ENCODE measurements around the gene SLC23A2. TPM values are rescaled to one million over a fixed set of nuclear protein-coding genes. Genes with fewer than 3 reads are reported as not detected.

Gene SLC23A2
- polyA plus RNA-seq, 1 donor from 2014 or later, result 38.3 TPM

GRCh38 chr20:4812216-4812615, 189.1 kb downstream of the SLC23A2 start:
- Histone ChIP-seq H3K4me3 (ENCODE audit: low read length) (no peak overlapping the region), H3F3A (ENCODE audit: insufficient read depth, low read length, poor library complexity, severe bottlenecking) (no peaks in the 10 kb centered on the region), H4K20me1 (ENCODE audit: insufficient read depth) (no peaks in the 10 kb centered on the region), H3K27ac (ENCODE audit: low read length) (no peak overlapping the region), H3K27me3 (ENCODE audit: insufficient read depth, low read depth, low read length) (no peaks in the 10 kb centered on the region), H3K9me3 (ENCODE audit: low read length) (no peaks in the 10 kb centered on the region), H3K4me2 (ENCODE audit: low read length) (no peak overlapping the region), H2AFZ (ENCODE audit: low read depth, low read length) (no peak overlapping the region), H3K9me2 (ENCODE audit: insufficient read depth, low read length) (no peaks in the 10 kb centered on the region), H3K79me2 (replicated peaks; ENCODE audit: insufficient read depth, low read length) (no peaks in the 10 kb centered on the region), H3K9ac (ENCODE audit: low read length) (no peak overlapping the region), H3K36me3 (ENCODE audit: insufficient read depth, low read length) (no peaks in the 10 kb centered on the region)
- TF ChIP-seq TAF1 (IDR thresholded peaks at IDR 0.05; ENCODE audit: low read depth) (no peak), CTCF (IDR thresholded peaks at IDR 0.05; ENCODE audit: poor library complexity, severe bottlenecking) (no peak), SMC3 (conservative IDR thresholded peaks at IDR 0.05; ENCODE audit: poor library complexity) (no peak), POLR2AphosphoS5 (IDR thresholded peaks at IDR 0.05) (no peak), MXI1 (conservative IDR thresholded peaks at IDR 0.05; ENCODE audit: poor library complexity, severe bottlenecking) (no peak), EZH2 (IDR thresholded peaks at IDR 0.05; ENCODE audit: borderline replicate concordance, insufficient read depth, low read length, poor library complexity, severe bottlenecking) (no peak), RAD21 (conservative IDR thresholded peaks at IDR 0.05) (no peak), EP300 (conservative IDR thresholded peaks at IDR 0.05; ENCODE audit: poor library complexity, severe bottlenecking) (no peak), REST (IDR thresholded peaks at IDR 0.05; ENCODE audit: borderline replicate concordance) (no peak)

GRCh38 chr20:4811661-4812181, 189.6 kb downstream of the SLC23A2 start:
- no peak overlapping the region for H2AFZ ChIP-seq (ENCODE audit: low read depth, low read length)
- H3K36me3 ChIP-seq (ENCODE audit: insufficient read depth, low read length), result no peaks in the 10 kb centered on the region
- no peak overlapping the region for H3K4me3 ChIP-seq (ENCODE audit: low read length)
- H3K9me3 ChIP-seq (ENCODE audit: low read length), result no peaks in the 10 kb centered on the region
- no peak overlapping the region for H3K27ac ChIP-seq (ENCODE audit: low read length)
- H3K27me3 ChIP-seq (ENCODE audit: insufficient read depth, low read depth, low read length), result no peaks in the 10 kb centered on the region
- no peaks in the 10 kb centered on the region for H3F3A ChIP-seq (ENCODE audit: insufficient read depth, low read length, poor library complexity, severe bottlenecking)
- no peaks in the 10 kb centered on the region for H3K79me2 ChIP-seq (replicated peaks; ENCODE audit: insufficient read depth, low read length)
- H3K4me2 ChIP-seq (ENCODE audit: low read length), result no peak overlapping the region
- H3K9me2 ChIP-seq (ENCODE audit: insufficient read depth, low read length), result no peaks in the 10 kb centered on the region
- no peaks in the 10 kb centered on the region for H4K20me1 ChIP-seq (ENCODE audit: insufficient read depth)
- TF ChIP-seq MXI1 (conservative IDR thresholded peaks at IDR 0.05; ENCODE audit: poor library complexity, severe bottlenecking) (no peak), REST (IDR thresholded peaks at IDR 0.05; ENCODE audit: borderline replicate concordance) (no peak), TAF1 (IDR thresholded peaks at IDR 0.05; ENCODE audit: low read depth) (no peak), EZH2 (IDR thresholded peaks at IDR 0.05; ENCODE audit: borderline replicate concordance, insufficient read depth, low read length, poor library complexity, severe bottlenecking) (no peak), SMC3 (conservative IDR thresholded peaks at IDR 0.05; ENCODE audit: poor library complexity) (no peak), RAD21 (conservative IDR thresholded peaks at IDR 0.05) (no peak), CTCF (IDR thresholded peaks at IDR 0.05; ENCODE audit: poor library complexity, severe bottlenecking) (no peak), POLR2AphosphoS5 (IDR thresholded peaks at IDR 0.05) (no peak), EP300 (conservative IDR thresholded peaks at IDR 0.05; ENCODE audit: poor library complexity, severe bottlenecking) (no peak)
- H3K9ac ChIP-seq (ENCODE audit: low read length), result no peak overlapping the region

Data from neural cell (in vitro differentiated cells).